HCT116 (cell line): ENCODE measurements around the gene BMERB1. TPM values are rescaled to one million over a fixed set of nuclear protein-coding genes. Genes with fewer than 3 reads are reported as not detected.

Source experiments
- ATAC-seq: fragments of 200-7000 bp; cut with Tn5 transposase; 2 replicates; pipeline ENCODE4 v1.9.1; 2020; ENCODE audit warnings: mild to moderate bottlenecking, moderate library complexity
- BruUV-seq: library from RNA; stranded (reverse); fragments of 400-500 nt; replicated peaks from 2 replicates; lab custom pipeline; 2021; lab: Mats Ljungman, UMichigan
- CTCF ChIA-PET: fragments of 300-600 bp; sonication (Branson Sonifier 250); formaldehyde crosslinking; loops from one replicate; lab custom pipeline; 2021; ENCODE audit warnings: antibody characterized with exemption; lab: Charles Lee
- POLR2A ChIA-PET: fragments of 300-600, 350-600 bp; sonication (Branson Sonifier 250); formaldehyde crosslinking; loops from one replicate; lab custom pipeline; 2021; ENCODE audit warnings: antibody characterized with exemption; lab: Charles Lee
- RAD21 ChIA-PET, 2 experiments: fragments of 300-600 bp; sonication (Branson Sonifier 250); formaldehyde crosslinking; loops; one replicate each; lab custom pipeline; 2023; ENCODE audit warnings: low total read pairs in 2 of 2; ENCODE audit not compliant: uncharacterized antibody in 2 of 2, unreplicated experiment in 2 of 2, low non-redundant PET in 1 of 2; lab: Charles Lee
- DNase-seq: peaks from one replicate; pipeline ENCODE4 v3.0.0-alpha.2; 2010; ENCODE audit warnings: low read depth, low spot score
- H2AFZ ChIP-seq: fragments of 200-600 bp; shearing (Covaris generic), sonication (generic); 2 replicates; pipeline ENCODE4 v1.6.1; 2017; ENCODE audit warnings: low read depth, mixed run types, mixed read lengths, antibody characterized with exemption, low read length; ENCODE audit not compliant: poor library complexity, severe bottlenecking
- H3K27ac ChIP-seq: 2 replicates; pipeline ENCODE4 v1.5.1; 2012; ENCODE audit warnings: low read depth, low read length
- H3K27me3 ChIP-seq: fragments of 200-600 bp; sonication (generic); 2 replicates; pipeline ENCODE4 v1.6.1; 2016; ENCODE audit warnings: mixed run types, low read length, mixed read lengths; ENCODE audit not compliant: insufficient read depth
- H3K36me3 ChIP-seq, 2 experiments: fragments of 200-500 bp in 1 of 2; fragments of 200-600 bp in 1 of 2; sonication (Bioruptor generic) in 1 of 2; sonication (generic) in 1 of 2; 2 replicates each; pipeline versions ENCODE4 v1.5.1 to v1.6.1; 2014 to 2016; ENCODE audit warnings: low read length in 2 of 2, inconsistent platforms in 1 of 2, mixed read lengths in 1 of 2, mixed run types in 1 of 2; ENCODE audit not compliant: insufficient read depth in 2 of 2, control insufficient read depth in 1 of 2
- H3K4me1 ChIP-seq, 2 experiments: fragments of 200-600 bp in 1 of 2; sonication (generic) in 1 of 2; 2 replicates each; pipeline versions ENCODE4 v1.5.1 to v1.6.1; 2012 to 2017; ENCODE audit warnings: low read length in 2 of 2, inconsistent platforms in 1 of 2, mild to moderate bottlenecking in 1 of 2, mixed read lengths in 1 of 2, mixed run types in 1 of 2, moderate library complexity in 1 of 2; ENCODE audit not compliant: insufficient read depth in 2 of 2, control insufficient read depth in 1 of 2
- H3K4me2 ChIP-seq: fragments of 200-600 bp; sonication (generic); 2 replicates; pipeline ENCODE4 v1.6.1; 2017; ENCODE audit warnings: mixed run types, low read length, mixed read lengths
- H3K4me3 ChIP-seq, 2 experiments: fragments of 200-600 bp in 1 of 2; sonication (generic) in 1 of 2; replicated peaks in 1 of 2; 2 replicates each; pipeline ENCODE4 v1.5.1; 2011 to 2016; ENCODE audit warnings: low read length in 2 of 2, control low read depth in 1 of 2, low read depth in 1 of 2, mild to moderate bottlenecking in 1 of 2, mixed read lengths in 1 of 2, mixed run types in 1 of 2
- H3K79me2 ChIP-seq: fragments of 200-600 bp; sonication (generic); 2 replicates; pipeline ENCODE4 v1.6.1; 2017; ENCODE audit warnings: mild to moderate bottlenecking, mixed run types, low read length, moderate library complexity, mixed read lengths; ENCODE audit not compliant: insufficient read depth
- H3K9ac ChIP-seq: fragments of 200-600 bp; sonication (generic); 2 replicates; pipeline ENCODE4 v1.6.1; 2016; ENCODE audit warnings: low read length, mixed read lengths
- H3K9me2 ChIP-seq: fragments of 200-600 bp; sonication (generic), shearing (Covaris generic); 2 replicates; pipeline ENCODE4 v1.6.1; 2017; ENCODE audit warnings: mixed run types, mild to moderate bottlenecking, moderate library complexity; ENCODE audit not compliant: insufficient read depth
- H3K9me3 ChIP-seq, 2 experiments: fragments of 200-500 bp in 1 of 2; fragments of 200-600 bp in 1 of 2; sonication (Bioruptor generic) in 1 of 2; sonication (generic) in 1 of 2; 2 replicates each; pipeline ENCODE4 v1.6.1; 2014 to 2017; ENCODE audit warnings: low read length in 2 of 2, mixed read lengths in 2 of 2, inconsistent platforms in 1 of 2, low read depth in 1 of 2, mild to moderate bottlenecking in 1 of 2, mixed run types in 1 of 2, moderate library complexity in 1 of 2; ENCODE audit not compliant: control insufficient read depth in 1 of 2, insufficient read depth in 1 of 2
- H4K20me1 ChIP-seq: fragments of 200-600 bp; sonication (generic), shearing (Covaris generic); 2 replicates; pipeline ENCODE4 v1.6.1; 2017; ENCODE audit warnings: mixed run types, mild to moderate bottlenecking, moderate library complexity; ENCODE audit not compliant: insufficient read depth
- CBX3 ChIP-seq: IDR thresholded peaks from 2 replicates; pipeline ENCODE4 v1.6.1; 2012; ENCODE audit warnings: low read depth
- ELF1 ChIP-seq: IDR thresholded peaks from 2 replicates; pipeline ENCODE4 v1.6.1; 2012; ENCODE audit warnings: low read depth, borderline replicate concordance
- EZH2phosphoT487 ChIP-seq: fragments of 200-600 bp; IDR thresholded peaks from 2 replicates; pipeline ENCODE4 v1.6.1; 2018; ENCODE audit warnings: antibody characterized with exemption, borderline replicate concordance
- MAX ChIP-seq: IDR thresholded peaks from 2 replicates; pipeline ENCODE4 v1.6.1; 2012
- POLR2A ChIP-seq: IDR thresholded peaks from 2 replicates; pipeline ENCODE4 v1.7.0; 2011; ENCODE audit warnings: borderline replicate concordance; ENCODE audit not compliant: insufficient read depth, insufficient read length; ENCODE audit errors: extremely low read depth
- POLR2AphosphoS5 ChIP-seq: IDR thresholded peaks from 2 replicates; pipeline ENCODE4 v1.6.1; 2011; ENCODE audit warnings: mild to moderate bottlenecking, low read depth, low read length, moderate library complexity
- SIN3A ChIP-seq: IDR thresholded peaks from 2 replicates; pipeline ENCODE4 v1.6.1; 2012; ENCODE audit warnings: low read depth
- SRF ChIP-seq: IDR thresholded peaks from 2 replicates; pipeline ENCODE4 v1.6.1; 2012; ENCODE audit warnings: low read depth
- ZFX ChIP-seq: fragments of 450-650 bp; IDR thresholded peaks from 2 replicates; pipeline ENCODE4 v1.6.1; 2017
- ZNF274 ChIP-seq: fragments of 200-500 bp; sonication (Bioruptor generic); IDR thresholded peaks from 2 replicates; pipeline ENCODE4 v1.6.1; 2014; ENCODE audit warnings: mild to moderate bottlenecking, low read depth, low read length, inconsistent platforms
- intact Hi-C: fragments of 100-400 bp; cut with micrococcal nuclease; formaldehyde crosslinking; loops from 2 replicates; pipeline ENCODE4 v1.10.0; 2022
- total RNA-seq: library from RNA; stranded (reverse); gene quantifications from one replicate; pipeline ENCODE4 v1.2.1, GENCODE V29; 2021; ENCODE audit not compliant: unreplicated experiment

BMERB1 gene
- total RNA-seq, 1 experiment from 2014 or later: 43.6 TPM

GRCh38 chr16:15460601-15461000 is 26.2 kb downstream of the BMERB1 start:
- intact Hi-C loops: no loop called here
- peak; percentile 41; the same call in 1 of the 2 replicates for ATAC-seq
- no peaks in the 10 kb centered on the region for H4K20me1 ChIP-seq

DNA sequence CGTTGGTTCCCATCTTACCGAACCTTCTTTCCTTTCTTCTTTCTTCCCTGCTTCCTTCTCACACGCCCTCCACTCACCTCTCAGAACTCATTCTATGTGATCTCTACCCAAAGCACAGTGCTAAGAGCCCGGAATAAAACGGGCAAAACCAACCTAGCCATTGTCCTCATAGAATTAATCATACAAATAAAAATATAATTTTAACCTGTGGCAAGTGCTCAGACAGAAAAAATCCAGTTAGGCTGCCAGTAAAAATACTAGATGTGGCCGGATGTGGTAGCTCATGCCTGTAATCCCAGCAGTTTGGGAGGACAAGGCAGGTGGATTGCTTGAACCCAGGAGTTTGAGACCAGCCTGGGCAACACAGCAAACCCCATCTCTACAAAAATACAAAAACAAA is 27.0 kb downstream of the BMERB1 start:
- BruUV-seq: no TSS peak
- no peaks in the 10 kb centered on the region for H3K36me3 ChIP-seq
- H3K79me2 ChIP-seq: no peaks in the 10 kb centered on the region
- H3K27me3 ChIP-seq: no peaks in the 10 kb centered on the region
- POLR2A ChIA-PET: no interaction called here
- H3K9me2 ChIP-seq: no peaks in the 10 kb centered on the region
- TF ChIP-seq ZFX (no peak), MAX (no peak), POLR2A (no peak), SIN3A (no peak), SRF (no peak)
- no peak for ATAC-seq
- RAD21 ChIA-PET: no interaction called here
- peaks cover 8 to 39% of the 10 kb centered on the region in 2 experiments for H3K4me1 ChIP-seq
- no peaks in the 10 kb centered on the region for H3K9me3 ChIP-seq
- DNase-seq: no peak
- no peak overlapping the region for H3K9ac ChIP-seq
- CTCF ChIA-PET: no interaction called here
- intact Hi-C loops: no loop called here
- H2AFZ ChIP-seq: no peak overlapping the region
- no peak overlapping the region for H3K4me3 ChIP-seq
- no peak overlapping the region for H3K27ac ChIP-seq
- no peaks in the 10 kb centered on the region for H4K20me1 ChIP-seq
- no peak overlapping the region for H3K4me2 ChIP-seq

More at GRCh38 chr16:15460601-15461000, 26.2 kb downstream of the BMERB1 start:
- RAD21 ChIA-PET: no interaction called here
- no peaks in the 10 kb centered on the region for H3K9me3 ChIP-seq
- H3K79me2 ChIP-seq: no peaks in the 10 kb centered on the region
- no peak for TF ChIP-seq ELF1
- no peak for TF ChIP-seq CBX3
- no peak for TF ChIP-seq ZNF274
- no peak for TF ChIP-seq POLR2AphosphoS5
- no peak for TF ChIP-seq EZH2phosphoT487
- TF ChIP-seq, all 23 proteins: peak for 0
- Histone ChIP-seq H3K9me2 (no peaks in the 10 kb centered on the region), H2AFZ (no peak overlapping the region), H3K36me3 (no peaks in the 10 kb centered on the region), H3K4me1 (peaks cover 8 to 39% of the 10 kb centered on the region in 2 experiments), H3K9ac (no peak overlapping the region), H3K4me2 (no peak overlapping the region), H3K27ac (no peak overlapping the region), H3K27me3 (no peaks in the 10 kb centered on the region), H3K4me3 (no peak overlapping the region)
- ChIA-PET CTCF (no interaction called here), POLR2A (no interaction called here)
- BruUV-seq: no TSS peak
- DNase-seq: no peak
